Fibroblast of skin of left biceps (primary cell): ENCODE measurements around the gene LUC7L2.
"Not testable (repeated sequence)": the region's sequence is repeated elsewhere in the genome, so short reads cannot be mapped to it uniquely, and the experiment has no call there.

ENCODE experiments used
- DNase-seq, 2 experiments: peaks; one replicate each; pipeline ENCODE4 v3.0.0-alpha.2; 2013; ENCODE audit warnings: low read depth in 2 of 2

The LUC7L2 gene

GRCh38 chr7:139446051-139446890, 86.6 kb downstream of the LUC7L2 start:
- DNase-seq = no peak

GRCh38 chr7:139450851-139451250, 91.2 kb downstream of the LUC7L2 start:
- DNase-seq = no peak

- DNase-seq = no peak
These were observed 91.9 kb downstream of the LUC7L2 start for GRCh38 chr7:139451638-139452037.

GRCh38 chr7:139452958-139453672, 93.4 kb downstream of the LUC7L2 start:
- DNase-seq = no peak

- DNase-seq = no peak
These were observed 94.1 kb downstream of the LUC7L2 start for GRCh38 chr7:139453673-139454321.

- no peak for DNase-seq
These were observed 96.1 kb downstream of the LUC7L2 start for GRCh38 chr7:139455789-139456188.

GRCh38 chr7:139456511-139456910, 96.8 kb downstream of the LUC7L2 start:
- no peak for DNase-seq

GRCh38 chr7:139457153-139457946, 97.7 kb downstream of the LUC7L2 start:
- no peak for DNase-seq

- DNase-seq = not testable (repeated sequence)
These were observed 103.7 kb downstream of the LUC7L2 start for GRCh38 chr7:139463421-139463820.

GRCh38 chr7:139464511-139464910, 104.8 kb downstream of the LUC7L2 start:
- DNase-seq = not testable (repeated sequence)

GRCh38 chr7:139465072-139465471, 105.4 kb downstream of the LUC7L2 start:
- not testable (repeated sequence) for DNase-seq

GRCh38 chr7:139467729-139468128, 108.0 kb downstream of the LUC7L2 start:
- DNase-seq = not testable (repeated sequence)

- not testable (repeated sequence) for DNase-seq
These were observed 108.6 kb downstream of the LUC7L2 start for GRCh38 chr7:139468281-139468680.

- no peak for DNase-seq
These were observed 112.2 kb downstream of the LUC7L2 start for GRCh38 chr7:139471740-139472353.
